KMS-11 (cell line): ENCODE measurements around the gene CLEC4F.

Experiments used
- H2AFZ ChIP-seq: fragments of 200-600 bp; sonication (generic); 2 replicates; pipeline ENCODE4 v1.6.1; 2016; ENCODE audit warnings: antibody characterized with exemption, mixed run types, low read depth
- H3K27ac ChIP-seq: fragments of 200-600 bp; sonication (generic); 2 replicates; pipeline ENCODE4 v1.6.1; 2016; ENCODE audit warnings: mild to moderate bottlenecking, mixed run types
- H3K27me3 ChIP-seq: fragments of 200-600 bp; sonication (generic); 2 replicates; pipeline ENCODE4 v1.6.1; 2017; ENCODE audit warnings: mild to moderate bottlenecking, low read depth, mixed run types, moderate library complexity; ENCODE audit not compliant: insufficient read depth
- H3K36me3 ChIP-seq: fragments of 200-600 bp; sonication (generic); 2 replicates; pipeline ENCODE4 v1.6.1; 2017; ENCODE audit warnings: mild to moderate bottlenecking, mixed run types; ENCODE audit not compliant: insufficient read depth
- H3K4me1 ChIP-seq: fragments of 200-600 bp; sonication (generic); 2 replicates; pipeline ENCODE4 v1.6.1; 2016; ENCODE audit warnings: mild to moderate bottlenecking, low read depth, mixed run types; ENCODE audit not compliant: poor library complexity, severe bottlenecking
- H3K4me2 ChIP-seq: fragments of 200-600 bp; sonication (generic); 2 replicates; pipeline ENCODE4 v1.7.0; 2016; ENCODE audit warnings: mild to moderate bottlenecking, mixed run types
- H3K4me3 ChIP-seq: fragments of 200-600 bp; sonication (generic); IDR thresholded peaks from 2 replicates; pipeline ENCODE4 v1.6.1; 2017; ENCODE audit warnings: low read depth, low read length, mixed read lengths; ENCODE audit not compliant: insufficient read depth
- H3K79me2 ChIP-seq: fragments of 200-600 bp; sonication (generic); 2 replicates; pipeline ENCODE4 v1.6.1; 2016; ENCODE audit warnings: low read depth, mixed run types; ENCODE audit not compliant: insufficient read depth
- H3K9ac ChIP-seq: fragments of 200-600 bp; sonication (generic); 2 replicates; pipeline ENCODE4 v1.6.1; 2016; ENCODE audit warnings: mild to moderate bottlenecking, mixed run types
- H4K20me1 ChIP-seq: fragments of 200-600 bp; sonication (generic); 2 replicates; pipeline ENCODE4 v1.6.1; 2016; ENCODE audit warnings: mild to moderate bottlenecking, mixed run types; ENCODE audit not compliant: insufficient read depth
- TF ChIP-seq, protein P1 (sequence below): fragments of 200-600 bp; sonication (generic); conservative IDR thresholded peaks from 2 replicates; pipeline ENCODE4 v1.6.1; 2017; ENCODE audit warnings: low read depth, mild to moderate bottlenecking, antibody characterized with exemption, low read length, moderate library complexity, mixed read lengths

The CLEC4F gene, protein sequence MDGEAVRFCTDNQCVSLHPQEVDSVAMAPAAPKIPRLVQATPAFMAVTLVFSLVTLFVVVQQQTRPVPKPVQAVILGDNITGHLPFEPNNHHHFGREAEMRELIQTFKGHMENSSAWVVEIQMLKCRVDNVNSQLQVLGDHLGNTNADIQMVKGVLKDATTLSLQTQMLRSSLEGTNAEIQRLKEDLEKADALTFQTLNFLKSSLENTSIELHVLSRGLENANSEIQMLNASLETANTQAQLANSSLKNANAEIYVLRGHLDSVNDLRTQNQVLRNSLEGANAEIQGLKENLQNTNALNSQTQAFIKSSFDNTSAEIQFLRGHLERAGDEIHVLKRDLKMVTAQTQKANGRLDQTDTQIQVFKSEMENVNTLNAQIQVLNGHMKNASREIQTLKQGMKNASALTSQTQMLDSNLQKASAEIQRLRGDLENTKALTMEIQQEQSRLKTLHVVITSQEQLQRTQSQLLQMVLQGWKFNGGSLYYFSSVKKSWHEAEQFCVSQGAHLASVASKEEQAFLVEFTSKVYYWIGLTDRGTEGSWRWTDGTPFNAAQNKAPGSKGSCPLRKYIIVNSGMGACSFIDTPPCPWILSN

DNA sequence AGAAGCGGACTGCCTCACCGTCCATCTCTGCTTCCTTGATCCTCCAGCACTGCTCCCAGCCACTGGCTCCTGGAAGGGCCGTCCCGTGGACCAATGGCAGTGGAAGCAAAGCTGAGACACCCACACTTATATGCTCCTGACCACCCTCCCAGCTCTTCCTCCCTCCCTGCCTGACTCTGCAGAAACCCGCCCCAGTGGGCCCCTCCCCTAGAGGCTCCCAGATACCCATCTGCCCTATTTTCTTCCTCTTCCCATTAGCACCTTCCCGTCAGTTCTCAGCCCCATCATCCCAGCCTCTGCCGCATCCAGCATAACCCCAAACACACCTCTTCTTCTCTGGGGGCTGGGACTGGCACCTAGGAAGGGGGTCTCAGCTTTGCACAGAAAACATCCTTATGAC lies at the start of gene CLEC4F:
Gene CLEC4F, minus strand, starts transcription at position 101 of the 400 bp plus-strand sequence. Its CDS starts 76 bp downstream, at position 25.
- Histone ChIP-seq H3K9ac (no peak within 1 kb of the TSS), H2AFZ (no peak within 1 kb of the TSS), H4K20me1 (no peaks in the 10 kb centered on the region), H3K4me3 (no peak within 1 kb of the TSS), H3K36me3 (no peaks in the 10 kb centered on the region), H3K4me1 (no peaks in the 10 kb centered on the region), H3K27me3 (no peaks in the 10 kb centered on the region), H3K4me2 (no peak within 1 kb of the TSS), H3K79me2 (no peaks in the 10 kb centered on the region), H3K27ac (no peak within 1 kb of the TSS)
- TF ChIP-seq, protein P1, sequence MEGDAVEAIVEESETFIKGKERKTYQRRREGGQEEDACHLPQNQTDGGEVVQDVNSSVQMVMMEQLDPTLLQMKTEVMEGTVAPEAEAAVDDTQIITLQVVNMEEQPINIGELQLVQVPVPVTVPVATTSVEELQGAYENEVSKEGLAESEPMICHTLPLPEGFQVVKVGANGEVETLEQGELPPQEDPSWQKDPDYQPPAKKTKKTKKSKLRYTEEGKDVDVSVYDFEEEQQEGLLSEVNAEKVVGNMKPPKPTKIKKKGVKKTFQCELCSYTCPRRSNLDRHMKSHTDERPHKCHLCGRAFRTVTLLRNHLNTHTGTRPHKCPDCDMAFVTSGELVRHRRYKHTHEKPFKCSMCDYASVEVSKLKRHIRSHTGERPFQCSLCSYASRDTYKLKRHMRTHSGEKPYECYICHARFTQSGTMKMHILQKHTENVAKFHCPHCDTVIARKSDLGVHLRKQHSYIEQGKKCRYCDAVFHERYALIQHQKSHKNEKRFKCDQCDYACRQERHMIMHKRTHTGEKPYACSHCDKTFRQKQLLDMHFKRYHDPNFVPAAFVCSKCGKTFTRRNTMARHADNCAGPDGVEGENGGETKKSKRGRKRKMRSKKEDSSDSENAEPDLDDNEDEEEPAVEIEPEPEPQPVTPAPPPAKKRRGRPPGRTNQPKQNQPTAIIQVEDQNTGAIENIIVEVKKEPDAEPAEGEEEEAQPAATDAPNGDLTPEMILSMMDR: no peak

DNA sequence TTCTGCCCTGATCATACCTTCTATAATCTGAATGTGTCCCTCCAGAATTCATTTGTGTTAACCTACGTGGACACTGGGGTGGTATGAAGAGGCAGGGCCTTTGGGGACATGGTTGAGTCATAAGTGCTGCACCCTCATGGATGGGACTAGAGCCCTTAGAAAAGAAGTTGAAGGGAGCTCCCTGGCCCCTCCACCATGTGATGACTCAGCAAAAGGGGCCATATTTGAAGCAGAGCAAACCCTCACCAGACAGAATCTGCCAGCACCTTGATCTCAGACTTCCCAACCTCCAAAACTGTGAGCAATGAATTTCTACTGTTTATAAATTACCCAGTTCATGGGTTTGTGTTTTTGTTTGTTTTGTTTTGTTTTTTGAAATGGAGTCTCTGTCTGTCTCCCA lies 48.6 kb upstream of the CLEC4F start:
- Histone ChIP-seq H3K36me3 (no peaks in the 10 kb centered on the region), H3K4me3 (no peak overlapping the region), H3K4me1 (peaks cover 10% of the 10 kb centered on the region), H2AFZ (peak overlapping the region; percentile 19; the same call in 1 of the 2 replicates), H3K27ac (no peak overlapping the region), H4K20me1 (no peaks in the 10 kb centered on the region), H3K4me2 (no peak overlapping the region), H3K9ac (no peak overlapping the region), H3K79me2 (no peaks in the 10 kb centered on the region), H3K27me3 (no peaks in the 10 kb centered on the region)
- TF ChIP-seq, protein P1: no peak

DNA sequence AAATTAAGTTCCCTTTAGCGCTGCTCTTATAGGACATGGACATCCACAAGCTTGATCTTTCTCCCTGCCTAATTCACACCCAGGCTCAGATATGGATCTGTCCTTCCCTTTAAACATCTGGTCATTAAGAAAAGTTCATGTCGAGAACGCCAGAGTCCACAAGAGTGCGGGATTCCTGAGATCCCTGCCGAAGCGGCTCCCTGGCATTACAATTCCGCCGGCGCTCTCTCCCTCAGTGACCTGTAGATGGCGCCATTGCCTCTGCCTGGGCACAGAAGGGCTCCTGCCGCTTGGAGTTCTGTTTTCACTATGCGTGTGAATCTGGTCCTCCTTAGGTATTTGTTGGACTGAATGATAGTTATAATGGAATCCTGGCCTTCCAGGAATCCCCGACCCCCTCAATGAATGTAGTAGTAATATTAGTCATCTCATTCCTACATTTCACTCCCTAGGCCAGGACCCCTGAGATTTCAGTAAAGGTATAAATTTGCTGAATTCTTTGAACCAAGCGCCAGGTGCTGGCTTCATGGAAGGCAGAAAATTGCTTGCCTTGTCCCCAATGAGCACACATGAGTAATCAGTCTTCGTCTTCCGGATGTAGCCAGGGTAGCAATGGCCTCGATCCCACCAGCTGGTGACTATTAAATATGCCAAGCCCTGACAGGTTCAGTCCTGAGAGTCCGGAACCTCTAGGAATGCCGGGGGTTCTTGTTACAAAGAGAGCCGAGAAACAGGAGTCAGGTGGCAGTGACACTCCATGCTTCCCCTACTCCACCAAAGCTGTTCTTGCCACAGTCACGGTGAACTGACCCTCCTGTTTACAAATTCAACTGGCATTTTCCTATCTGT lies 41.6 kb upstream of the CLEC4F start:
- no peaks in the 10 kb centered on the region for H3K79me2 ChIP-seq
- H3K36me3 ChIP-seq: no peaks in the 10 kb centered on the region
- no peak overlapping the region for H3K27ac ChIP-seq
- H3K27me3 ChIP-seq: no peaks in the 10 kb centered on the region
- no peaks in the 10 kb centered on the region for H4K20me1 ChIP-seq
- H3K4me2 ChIP-seq: peak overlapping the region; percentile 38
- TF ChIP-seq, protein P1: peak; percentile 98
- peak overlapping the region; percentile 32; the same call in 1 of the 2 replicates for H2AFZ ChIP-seq
- H3K4me3 ChIP-seq: no peak overlapping the region
- no peaks in the 10 kb centered on the region for H3K4me1 ChIP-seq
- no peak overlapping the region for H3K9ac ChIP-seq

DNA sequence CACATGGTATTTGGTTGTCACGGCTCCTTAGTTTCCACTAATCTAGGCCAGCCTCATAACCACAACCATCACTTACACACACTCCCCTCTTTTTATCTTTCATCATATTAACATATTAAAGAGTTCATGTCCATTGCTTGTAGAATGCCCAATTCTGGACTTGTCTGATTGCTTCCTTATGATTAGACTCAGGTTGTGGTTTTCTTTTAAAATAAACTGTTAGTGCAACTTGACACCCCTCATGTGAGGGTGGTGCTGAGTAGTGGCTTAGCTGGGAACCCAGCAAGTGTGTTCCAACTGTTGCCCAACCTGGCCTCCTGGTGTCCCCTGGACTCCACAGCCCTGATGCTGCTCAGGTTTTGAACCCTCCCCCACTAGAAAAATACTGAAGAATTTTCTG lies 35.3 kb upstream of the CLEC4F start:
- H3K9ac ChIP-seq: no peak overlapping the region
- H3K4me3 ChIP-seq: no peak overlapping the region
- H3K27me3 ChIP-seq: no peaks in the 10 kb centered on the region
- no peak overlapping the region for H3K4me2 ChIP-seq
- no peak overlapping the region for H2AFZ ChIP-seq
- H3K4me1 ChIP-seq: no peaks in the 10 kb centered on the region
- TF ChIP-seq, protein P1: no peak
- H3K36me3 ChIP-seq: no peaks in the 10 kb centered on the region
- no peaks in the 10 kb centered on the region for H3K79me2 ChIP-seq
- H3K27ac ChIP-seq: no peak overlapping the region
- no peaks in the 10 kb centered on the region for H4K20me1 ChIP-seq
